ENCODE results near the gene PPP2R2C.

Gene PPP2R2C

DNA sequence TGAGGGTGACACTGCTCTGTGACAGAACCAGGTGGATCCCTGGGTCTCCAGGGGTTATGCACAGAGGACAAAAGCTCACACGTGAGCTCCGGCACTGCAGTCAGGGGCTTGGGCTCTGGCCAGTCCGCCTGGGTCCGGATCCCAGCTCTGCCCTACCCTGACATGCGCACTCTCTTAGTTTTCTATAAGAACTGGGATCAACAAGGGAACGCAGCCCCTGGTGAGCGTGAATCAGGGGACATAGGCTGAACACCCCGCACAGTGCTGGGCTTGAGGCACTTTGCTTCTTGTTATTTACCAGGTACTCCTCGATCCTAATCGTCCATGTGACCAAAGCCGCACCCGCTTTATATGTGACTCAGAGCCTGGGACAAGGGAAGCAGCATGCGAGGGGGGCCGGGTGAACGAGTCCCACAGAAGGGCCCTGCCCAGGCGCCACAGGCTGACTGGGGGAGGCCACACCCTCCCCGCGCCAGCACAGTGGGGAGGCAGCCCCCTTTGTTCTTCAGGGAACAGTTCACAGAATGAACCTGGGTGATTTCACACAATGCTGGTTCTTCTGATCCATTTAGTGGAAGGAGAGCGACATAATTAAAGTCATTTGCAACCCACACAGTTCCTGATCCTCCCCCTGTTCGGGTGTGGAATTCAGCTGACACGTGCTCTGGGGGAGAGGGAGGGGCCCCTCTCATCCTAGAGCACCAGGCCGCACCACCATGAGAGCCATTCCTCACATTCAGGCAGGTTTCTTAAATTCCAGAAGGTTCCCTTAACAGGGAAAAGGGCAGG is 147.2 kb downstream of the PPP2R2C start:
- no peak for DNase-seq

DNA sequence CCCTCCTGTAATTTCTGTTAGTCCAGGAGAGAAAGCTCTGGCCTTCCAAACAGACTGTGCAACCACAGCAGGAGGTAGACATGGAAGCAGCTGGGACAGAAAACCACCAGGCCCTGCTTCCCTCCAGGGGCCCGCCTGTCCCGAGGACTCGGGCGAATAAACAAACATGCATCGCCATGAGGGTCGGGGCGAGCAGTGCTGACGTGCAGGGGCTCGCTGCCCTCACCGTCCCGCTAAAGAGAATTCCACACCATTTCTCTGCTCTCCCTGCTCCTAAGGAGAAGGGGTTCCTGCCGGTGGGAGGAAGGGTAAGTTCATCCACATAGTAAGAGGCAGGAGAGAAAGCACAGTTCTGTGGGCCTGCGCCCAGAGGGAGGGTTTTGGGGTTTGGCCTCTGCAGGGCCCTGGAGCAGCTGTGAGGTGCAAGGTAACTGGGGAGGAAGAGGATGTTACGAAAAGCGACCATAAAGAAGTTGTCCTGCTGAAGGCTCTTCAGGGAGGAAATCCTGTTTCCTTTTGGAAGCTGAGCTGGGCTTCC is 147.9 kb downstream of the PPP2R2C start:
- no peak for DNase-seq

GRCh38 chr4:6322761-6323566 is 149.4 kb downstream of the PPP2R2C start:
- no peak for DNase-seq

DNA sequence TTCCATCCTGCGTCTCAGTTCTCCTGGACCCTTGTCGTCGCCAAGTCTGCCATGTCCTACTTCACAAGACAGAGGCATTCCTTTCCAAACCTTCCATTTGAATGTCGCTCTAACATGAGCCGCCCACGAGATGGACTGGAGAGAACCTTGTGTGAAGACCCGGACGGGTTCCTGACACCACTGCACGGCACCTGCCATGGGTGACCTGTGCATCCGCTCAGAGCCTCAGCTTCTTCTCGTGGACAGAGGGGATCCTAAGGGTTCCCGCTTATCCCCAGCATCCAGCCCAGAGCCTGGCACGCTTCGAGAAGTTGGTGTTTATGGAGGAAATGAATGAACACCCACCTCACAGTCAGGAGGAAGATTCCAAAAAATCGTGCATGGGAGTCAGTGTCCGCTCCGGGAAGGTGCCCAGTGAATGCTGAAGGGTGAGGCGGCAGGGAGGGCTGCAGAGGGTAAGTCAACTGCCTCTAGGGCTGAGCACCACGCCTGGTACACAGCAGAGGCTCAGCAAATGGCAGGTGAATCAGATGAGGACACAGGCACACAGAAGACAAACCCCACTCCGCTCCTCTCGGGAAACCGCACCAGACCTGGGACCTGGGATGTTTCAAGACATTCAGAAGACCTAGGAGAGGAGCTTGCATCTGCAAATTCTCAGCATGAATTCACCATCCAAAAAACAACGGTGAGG is 150.2 kb downstream of the PPP2R2C start:
- DNase-seq: no peak

GRCh38 chr4:6321361-6321760 is 151.1 kb downstream of the PPP2R2C start:
- no peak for DNase-seq

DNA sequence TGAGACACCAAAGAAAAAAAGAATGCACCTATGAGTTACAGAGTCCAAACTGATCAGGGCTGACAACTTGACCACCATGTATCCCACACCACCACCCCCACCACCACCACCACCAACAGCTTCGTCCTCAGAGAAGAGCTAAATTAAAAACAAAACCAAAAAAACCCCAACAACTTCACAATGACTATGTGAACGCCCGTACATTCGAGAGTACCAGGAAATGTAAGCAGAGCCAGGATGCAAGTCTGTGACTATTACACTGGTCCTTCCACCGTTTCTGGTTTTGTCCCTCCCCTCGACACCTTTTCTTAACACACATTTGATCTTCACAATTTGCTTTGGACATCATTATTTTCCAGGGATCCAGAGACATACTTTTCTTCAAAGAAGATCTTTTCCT is 151.8 kb downstream of the PPP2R2C start:
- DNase-seq: no peak

DNA sequence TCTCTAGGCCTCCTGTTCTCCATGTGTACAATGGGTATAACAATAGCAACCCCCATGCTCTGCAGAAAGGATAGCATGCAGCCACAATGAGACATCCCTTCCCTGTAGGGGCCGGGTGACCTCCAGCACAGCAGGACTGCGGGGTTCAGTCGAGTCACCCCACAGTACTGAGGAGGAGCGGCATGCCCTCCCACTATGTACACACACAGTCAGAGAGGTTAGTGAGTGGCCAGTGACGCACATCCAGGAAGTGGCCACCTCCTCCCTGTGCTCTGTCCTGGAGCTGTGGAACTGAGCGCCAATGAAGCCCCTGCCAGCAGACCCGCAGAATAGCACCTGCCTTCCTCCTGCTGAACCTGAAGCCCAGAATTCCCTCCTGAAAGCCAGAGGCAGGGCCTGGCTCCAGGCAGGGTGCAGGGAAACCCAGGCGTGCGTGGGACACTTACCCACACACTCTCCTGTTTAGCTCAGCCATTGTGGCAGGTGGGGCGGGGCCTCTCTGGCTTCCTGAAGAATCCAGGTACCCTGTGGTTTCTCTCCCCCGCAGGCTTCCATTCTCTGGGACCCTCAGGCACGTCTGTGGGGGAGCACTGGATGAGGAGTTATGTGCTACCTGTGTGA is 152.8 kb downstream of the PPP2R2C start:
- DNase-seq: no peak

DNA sequence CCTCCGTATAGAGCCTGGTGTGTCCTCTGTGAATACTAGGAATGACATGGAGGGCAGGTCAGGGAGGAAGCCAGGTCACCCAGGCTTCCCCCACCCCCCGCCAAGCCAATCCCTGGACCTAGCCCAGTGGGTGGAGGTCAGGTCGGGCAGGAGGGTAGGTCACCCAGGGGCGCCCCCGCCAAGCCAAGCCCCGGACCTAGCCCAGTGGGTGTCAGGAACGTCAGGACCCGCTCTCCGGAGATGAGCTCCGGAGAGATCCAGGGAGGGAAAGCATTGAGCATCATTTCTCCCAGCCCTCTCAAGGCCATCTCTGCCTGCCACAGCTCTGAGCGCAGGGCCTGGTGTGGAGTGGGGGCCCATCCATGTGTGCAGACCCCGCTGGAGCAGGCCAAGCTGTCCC is 154.2 kb downstream of the PPP2R2C start:
- DNase-seq: no peak

- DNase-seq: no peak
Observed at GRCh38 chr4:6316461-6317003, 155.9 kb downstream of the PPP2R2C start.

DNA sequence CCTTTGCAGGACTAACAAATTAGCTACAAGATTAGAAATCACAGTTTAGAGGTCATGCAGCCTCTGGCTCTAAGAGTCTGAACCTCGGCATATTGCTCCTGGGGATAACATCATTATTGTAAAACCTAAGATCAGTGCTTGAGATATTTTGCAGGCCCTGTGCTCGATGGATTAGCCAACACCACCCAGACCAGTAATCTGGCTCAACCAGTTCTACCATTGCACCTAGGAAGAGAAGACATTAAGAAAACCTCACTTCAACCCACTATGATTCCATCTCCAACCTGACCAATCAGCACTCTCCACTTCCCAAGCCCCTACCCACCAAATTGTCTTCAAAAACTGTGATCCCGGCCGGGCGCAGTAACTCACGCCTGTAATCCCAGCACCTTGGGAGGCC is 159.2 kb downstream of the PPP2R2C start:
- DNase-seq: no peak

DNA sequence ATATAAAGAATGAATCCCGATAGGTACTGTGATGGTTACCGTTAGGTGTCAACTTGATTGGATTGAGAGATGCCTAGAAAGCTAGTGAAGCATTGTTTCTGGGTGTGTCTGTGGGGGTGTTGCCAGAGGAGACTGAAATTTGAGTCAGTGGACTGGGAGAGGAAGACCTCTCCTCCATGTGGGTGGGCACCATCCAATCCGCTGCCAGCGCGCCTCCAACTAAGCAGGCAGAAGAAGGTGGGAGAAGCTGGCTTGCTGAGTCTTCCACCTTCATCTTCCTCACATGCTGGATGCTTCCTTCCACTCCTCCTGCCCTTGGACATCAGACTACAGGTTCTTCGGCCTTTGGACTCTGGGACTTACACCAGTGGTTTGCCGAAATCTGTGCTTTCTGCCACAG is 162.6 kb downstream of the PPP2R2C start:
- DNase-seq: no peak

DNA sequence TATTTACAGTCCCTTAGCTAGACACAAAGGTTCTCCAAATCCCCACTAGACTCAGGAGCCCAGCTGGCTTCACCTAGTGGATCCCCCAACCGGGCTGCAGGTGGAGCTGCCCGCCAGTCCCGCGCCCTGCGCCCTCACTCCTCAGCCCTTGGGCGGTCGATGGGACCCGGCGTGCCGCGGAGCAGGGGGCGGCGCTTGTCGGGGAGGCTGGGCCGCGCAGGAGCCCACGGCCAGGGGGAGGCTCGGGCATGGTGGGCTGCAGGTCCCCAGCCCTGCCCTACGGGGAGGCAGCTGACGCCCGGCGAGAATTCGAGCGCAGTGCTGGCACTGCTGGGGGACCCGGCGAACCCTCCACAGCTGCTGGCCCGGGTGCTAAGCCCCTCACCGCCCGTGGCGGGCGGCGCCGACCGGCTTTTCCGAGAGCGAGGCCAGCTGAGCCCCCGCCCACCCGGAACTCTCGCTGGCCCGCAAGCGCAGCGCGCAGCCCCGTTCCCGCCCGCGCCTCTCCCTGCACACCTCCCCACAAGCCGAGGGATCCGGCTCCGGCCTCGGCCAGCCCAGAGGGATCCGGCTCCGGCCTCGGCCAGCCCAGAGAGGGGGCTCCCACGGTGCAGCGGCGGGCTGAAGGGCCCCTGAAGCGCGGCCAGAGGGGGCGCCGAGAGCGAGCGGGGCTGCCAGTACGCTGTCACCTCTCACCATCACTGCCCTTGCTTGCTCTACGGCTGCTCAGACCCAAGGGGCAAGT is 163.3 kb downstream of the PPP2R2C start:
- DNase-seq: no peak

DNA sequence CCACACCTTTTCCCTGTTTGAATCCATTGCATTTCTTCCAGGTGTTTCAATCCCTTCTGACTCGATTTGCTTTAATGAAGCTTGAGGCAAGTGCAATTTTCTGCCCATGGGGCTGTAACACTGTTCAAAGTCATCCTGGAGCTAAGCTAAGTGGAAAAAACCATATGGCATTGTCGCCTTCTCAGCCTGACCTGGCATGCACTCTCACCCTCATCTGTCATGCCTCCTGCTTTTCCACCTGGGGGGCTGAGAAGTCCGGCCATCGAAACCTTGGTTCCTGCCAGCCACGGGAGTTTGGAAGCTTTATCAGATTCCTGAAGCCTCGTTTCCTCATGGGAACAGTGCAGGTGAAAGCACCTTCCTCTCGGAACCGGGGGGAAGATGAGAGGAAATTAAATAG is 164.5 kb downstream of the PPP2R2C start:
- no peak for DNase-seq

GRCh38 chr4:6307230-6307629 is 165.2 kb downstream of the PPP2R2C start:
- no peak for DNase-seq

DNA sequence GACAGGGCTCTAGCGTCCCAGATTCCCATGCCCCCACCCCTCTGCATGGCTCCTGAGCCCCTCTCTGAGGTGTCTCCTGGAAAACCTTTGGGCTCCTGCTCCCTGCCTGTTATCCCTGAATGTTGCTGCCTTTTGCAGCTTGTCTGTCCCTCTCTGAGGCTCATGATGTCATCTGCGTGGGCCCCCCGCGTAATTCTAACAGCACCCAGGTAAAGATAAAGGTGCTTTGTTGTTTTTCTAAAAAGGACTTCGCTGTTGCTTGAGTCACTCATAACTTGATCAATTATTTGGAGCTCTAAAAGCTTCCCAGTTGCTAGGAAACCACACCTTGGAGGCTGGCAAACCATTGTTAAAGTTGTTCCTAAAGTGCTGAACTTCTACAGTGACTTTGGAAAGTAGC is 166.1 kb downstream of the PPP2R2C start:
- DNase-seq: no peak

- DNase-seq: no peak
Observed at GRCh38 chr4:6303943-6304342, 168.5 kb downstream of the PPP2R2C start.

DNA sequence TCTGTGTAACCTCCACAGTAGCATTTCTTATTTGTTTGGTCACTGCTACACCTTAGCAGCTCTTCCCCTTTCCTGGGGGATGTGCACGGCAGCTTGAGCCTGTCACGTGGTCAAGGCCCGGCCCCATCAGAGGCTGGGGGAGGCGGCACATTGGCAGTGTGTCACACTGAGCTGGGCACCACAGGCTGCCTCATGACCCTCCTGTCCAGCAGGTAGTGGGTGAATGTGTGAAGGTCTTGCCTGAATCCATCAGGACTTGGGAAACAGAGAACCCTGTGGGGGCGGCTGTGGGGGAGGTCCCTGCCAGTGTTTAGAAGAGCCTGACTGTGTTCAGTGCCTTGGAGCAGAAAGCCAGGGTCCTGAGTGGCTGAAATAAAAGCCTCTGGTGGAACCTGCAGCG is 169.5 kb downstream of the PPP2R2C start:
- no peak for DNase-seq

GRCh38 chr4:6301732-6302442 is 170.5 kb downstream of the PPP2R2C start:
- no peak for DNase-seq

DNA sequence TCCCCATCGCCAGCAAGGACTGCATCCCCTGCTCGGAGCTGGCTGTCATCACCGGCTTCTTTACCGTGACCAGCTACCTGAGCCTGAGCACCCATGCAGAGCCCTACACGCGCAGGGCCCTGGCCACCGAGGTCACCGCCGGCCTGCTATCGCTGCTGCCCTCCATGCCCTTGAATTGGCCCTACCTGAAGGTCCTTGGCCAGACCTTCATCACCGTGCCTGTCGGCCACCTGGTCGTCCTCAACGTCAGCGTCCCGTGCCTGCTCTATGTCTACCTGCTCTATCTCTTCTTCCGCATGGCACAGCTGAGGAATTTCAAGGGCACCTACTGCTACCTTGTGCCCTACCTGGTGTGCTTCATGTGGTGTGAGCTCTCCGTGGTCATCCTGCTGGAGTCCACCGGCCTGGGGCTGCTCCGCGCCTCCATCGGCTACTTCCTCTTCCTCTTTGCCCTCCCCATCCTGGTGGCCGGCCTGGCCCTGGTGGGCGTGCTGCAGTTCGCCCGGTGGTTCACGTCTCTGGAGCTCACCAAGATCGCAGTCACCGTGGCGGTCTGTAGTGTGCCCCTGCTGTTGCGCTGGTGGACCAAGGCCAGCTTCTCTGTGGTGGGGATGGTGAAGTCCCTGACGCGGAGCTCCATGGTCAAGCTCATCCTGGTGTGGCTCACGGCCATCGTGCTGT is 171.2 kb downstream of the PPP2R2C start:
- no peak for DNase-seq

- no peak for DNase-seq
Observed at GRCh38 chr4:6300359-6300758, 172.1 kb downstream of the PPP2R2C start.

DNA sequence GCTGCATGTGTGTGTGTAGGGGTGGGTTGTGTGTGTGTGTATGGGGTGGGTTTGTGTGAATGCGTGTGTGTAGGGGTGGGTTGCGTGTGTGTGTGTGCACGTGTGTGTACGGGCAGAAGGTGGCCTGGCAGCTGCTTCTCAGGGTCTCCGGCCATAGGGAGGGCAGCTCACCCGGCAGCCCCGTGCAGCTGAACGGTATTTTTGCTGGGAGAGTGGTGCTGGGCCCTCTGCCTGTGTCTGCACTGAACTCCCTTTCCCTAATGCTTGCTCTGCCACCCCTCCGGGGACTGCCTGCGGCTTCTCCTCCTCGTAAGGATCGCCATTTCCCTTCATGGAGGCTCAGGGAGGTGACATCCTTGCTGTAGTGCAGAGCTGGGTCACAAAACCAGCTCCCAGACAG is 172.5 kb downstream of the PPP2R2C start:
- DNase-seq: no peak

Data from inflammatory macrophage treated with lipopolysaccharide for 4 hours (primary cell).